Kidney epithelial cell (primary cell): ENCODE results near the gene WHRN. TPM values are rescaled to one million over a fixed set of nuclear protein-coding genes. Genes with fewer than 3 reads are reported as not detected.

ENCODE experiments used
- DNase-seq: peaks from one replicate; pipeline ENCODE4 v3.0.0-alpha.2; 2010; ENCODE audit warnings: low read depth
- H3K27me3 ChIP-seq: 2 replicates; pipeline ENCODE4 v1.6.0; 2011; ENCODE audit warnings: low read length; ENCODE audit not compliant: control insufficient read depth, insufficient read depth
- H3K36me3 ChIP-seq: 2 replicates; pipeline ENCODE4 v1.5.1; 2011; ENCODE audit warnings: low read length; ENCODE audit not compliant: control insufficient read depth, insufficient read depth
- H3K4me3 ChIP-seq: 2 replicates; pipeline ENCODE4 v1.5.1; 2011; ENCODE audit warnings: low read depth, mild to moderate bottlenecking, control low read depth, low read length
- total RNA-seq: library from RNA; depleted of rRNA; stranded (reverse); fragments of >200 nt; gene quantifications from 2 replicates; pipeline ENCODE4 v1.2.3, GENCODE V29; 2015
- TF ChIP-seq, protein P1 (sequence below): IDR thresholded peaks from 2 replicates; pipeline ENCODE4 v1.5.1; 2011; ENCODE audit warnings: mild to moderate bottlenecking, moderate library complexity, low read length, control low read depth, inconsistent platforms; ENCODE audit not compliant: insufficient read depth, poor library complexity, severe bottlenecking

Gene WHRN
- total RNA-seq, 1 donor from 2014 or later = 9.2 TPM

DNA sequence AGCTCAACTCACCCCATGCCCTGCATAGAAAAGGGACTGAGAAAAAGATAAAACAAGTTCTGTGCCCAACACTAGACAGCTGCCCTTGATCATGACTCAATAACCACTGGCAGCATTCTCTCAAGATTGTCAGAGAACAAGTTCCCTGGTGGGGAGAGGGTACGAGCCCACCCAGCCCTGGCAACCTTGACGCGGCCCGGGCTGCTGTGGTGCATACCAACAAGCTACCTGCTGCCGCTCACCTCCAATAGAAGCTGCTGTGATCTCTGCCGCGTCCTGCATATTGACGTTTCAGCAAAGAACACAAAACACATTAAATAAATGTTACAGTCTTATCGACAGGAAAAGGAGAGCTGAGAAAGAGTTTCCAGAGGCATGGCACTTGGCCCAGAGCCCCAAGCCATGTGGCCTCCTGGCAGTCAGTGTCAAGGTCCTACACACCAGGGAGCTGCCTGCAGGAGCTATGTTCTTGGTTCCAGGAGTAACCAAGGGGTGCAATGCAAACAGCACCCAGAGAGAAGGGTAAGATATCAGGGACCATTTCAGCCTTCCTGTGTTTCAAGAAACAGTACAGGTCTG is 28.3 kb downstream of the WHRN start:
- DNase-seq = no peak
- Histone ChIP-seq H3K4me3 (no peak overlapping the region), H3K36me3 (no peaks in the 10 kb centered on the region), H3K27me3 (no peaks in the 10 kb centered on the region)
- TF ChIP-seq, protein P1, sequence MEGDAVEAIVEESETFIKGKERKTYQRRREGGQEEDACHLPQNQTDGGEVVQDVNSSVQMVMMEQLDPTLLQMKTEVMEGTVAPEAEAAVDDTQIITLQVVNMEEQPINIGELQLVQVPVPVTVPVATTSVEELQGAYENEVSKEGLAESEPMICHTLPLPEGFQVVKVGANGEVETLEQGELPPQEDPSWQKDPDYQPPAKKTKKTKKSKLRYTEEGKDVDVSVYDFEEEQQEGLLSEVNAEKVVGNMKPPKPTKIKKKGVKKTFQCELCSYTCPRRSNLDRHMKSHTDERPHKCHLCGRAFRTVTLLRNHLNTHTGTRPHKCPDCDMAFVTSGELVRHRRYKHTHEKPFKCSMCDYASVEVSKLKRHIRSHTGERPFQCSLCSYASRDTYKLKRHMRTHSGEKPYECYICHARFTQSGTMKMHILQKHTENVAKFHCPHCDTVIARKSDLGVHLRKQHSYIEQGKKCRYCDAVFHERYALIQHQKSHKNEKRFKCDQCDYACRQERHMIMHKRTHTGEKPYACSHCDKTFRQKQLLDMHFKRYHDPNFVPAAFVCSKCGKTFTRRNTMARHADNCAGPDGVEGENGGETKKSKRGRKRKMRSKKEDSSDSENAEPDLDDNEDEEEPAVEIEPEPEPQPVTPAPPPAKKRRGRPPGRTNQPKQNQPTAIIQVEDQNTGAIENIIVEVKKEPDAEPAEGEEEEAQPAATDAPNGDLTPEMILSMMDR = no peak

DNA sequence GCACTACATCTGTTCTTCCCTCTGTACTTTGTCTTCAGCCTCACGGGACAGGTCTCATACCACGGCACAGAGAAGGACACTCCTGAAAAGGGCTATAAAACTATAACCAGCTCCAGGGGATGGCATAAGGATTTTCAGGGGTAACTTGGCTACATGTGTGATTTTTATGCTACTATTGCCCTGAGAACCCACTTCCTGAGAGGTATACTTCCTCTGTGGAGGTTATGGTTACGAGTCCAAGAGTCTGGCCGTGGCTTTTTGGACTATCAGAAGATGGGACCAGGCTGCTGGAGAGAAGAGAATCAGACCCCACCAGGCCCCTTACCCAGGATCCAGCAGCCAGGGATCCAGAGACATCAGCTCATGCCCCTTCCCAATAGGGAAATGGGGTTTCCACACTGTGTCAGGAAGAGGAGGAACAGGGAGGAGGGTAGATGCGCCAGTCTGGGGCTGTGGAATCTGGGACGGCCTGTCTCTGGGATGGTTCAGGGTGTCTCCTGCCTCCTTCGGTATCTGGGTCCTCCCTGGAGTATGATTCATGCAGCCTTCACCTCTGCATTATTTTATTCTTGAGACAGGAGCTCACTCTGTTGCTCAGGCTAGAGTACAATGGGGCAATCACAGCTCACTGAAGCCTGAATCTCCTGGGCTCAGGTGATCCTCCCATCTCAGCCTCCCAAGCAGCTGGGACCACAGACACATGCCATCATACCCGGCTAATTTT is 29.7 kb downstream of the WHRN start:
- Histone ChIP-seq H3K27me3 (no peaks in the 10 kb centered on the region), H3K36me3 (no peaks in the 10 kb centered on the region), H3K4me3 (no peak overlapping the region)
- TF ChIP-seq, protein P1 = no peak
- DNase-seq = no peak

DNA sequence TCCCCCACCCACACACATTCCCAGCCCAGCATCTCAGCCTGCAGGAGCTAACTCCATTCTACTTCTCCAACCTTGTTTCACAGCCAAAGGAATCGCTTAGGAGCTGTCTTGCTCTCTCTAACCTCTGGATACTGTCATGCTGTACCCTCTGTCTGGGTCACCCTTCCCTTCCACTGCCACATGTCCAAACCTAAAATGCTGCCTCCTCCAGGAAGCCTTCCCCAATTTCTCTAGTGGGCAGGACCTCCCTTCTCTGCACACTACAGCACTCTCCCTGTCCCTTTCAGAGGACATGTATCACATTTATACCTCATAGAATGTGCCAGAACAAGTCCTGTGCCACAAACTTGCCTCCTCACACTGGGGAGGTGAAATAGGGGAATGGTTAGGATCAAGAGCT is 30.8 kb downstream of the WHRN start:
- TF ChIP-seq, protein P1 = no peak
- H3K27me3 ChIP-seq = no peaks in the 10 kb centered on the region
- no peak for DNase-seq
- no peaks in the 10 kb centered on the region for H3K36me3 ChIP-seq
- H3K4me3 ChIP-seq = no peak overlapping the region

DNA sequence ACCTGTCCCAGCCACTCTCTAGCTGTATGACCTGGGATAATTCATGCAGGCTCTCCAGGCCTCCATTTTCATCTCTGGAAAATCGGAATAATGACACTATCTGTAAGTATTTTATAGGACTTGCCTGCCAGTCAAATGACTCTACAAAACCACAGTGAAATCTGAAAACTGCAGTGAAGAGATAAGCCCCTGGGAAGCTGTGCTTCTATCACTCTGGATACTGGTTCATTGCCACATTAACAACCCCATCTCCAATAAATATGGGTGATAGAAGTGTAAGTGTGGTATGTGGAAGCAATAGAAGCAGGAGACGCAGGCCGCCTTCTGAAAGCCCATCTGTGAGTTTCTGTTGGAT is 31.8 kb downstream of the WHRN start:
- no peaks in the 10 kb centered on the region for H3K36me3 ChIP-seq
- no peak for DNase-seq
- H3K4me3 ChIP-seq = no peak overlapping the region
- no peaks in the 10 kb centered on the region for H3K27me3 ChIP-seq
- TF ChIP-seq, protein P1 = no peak

DNA sequence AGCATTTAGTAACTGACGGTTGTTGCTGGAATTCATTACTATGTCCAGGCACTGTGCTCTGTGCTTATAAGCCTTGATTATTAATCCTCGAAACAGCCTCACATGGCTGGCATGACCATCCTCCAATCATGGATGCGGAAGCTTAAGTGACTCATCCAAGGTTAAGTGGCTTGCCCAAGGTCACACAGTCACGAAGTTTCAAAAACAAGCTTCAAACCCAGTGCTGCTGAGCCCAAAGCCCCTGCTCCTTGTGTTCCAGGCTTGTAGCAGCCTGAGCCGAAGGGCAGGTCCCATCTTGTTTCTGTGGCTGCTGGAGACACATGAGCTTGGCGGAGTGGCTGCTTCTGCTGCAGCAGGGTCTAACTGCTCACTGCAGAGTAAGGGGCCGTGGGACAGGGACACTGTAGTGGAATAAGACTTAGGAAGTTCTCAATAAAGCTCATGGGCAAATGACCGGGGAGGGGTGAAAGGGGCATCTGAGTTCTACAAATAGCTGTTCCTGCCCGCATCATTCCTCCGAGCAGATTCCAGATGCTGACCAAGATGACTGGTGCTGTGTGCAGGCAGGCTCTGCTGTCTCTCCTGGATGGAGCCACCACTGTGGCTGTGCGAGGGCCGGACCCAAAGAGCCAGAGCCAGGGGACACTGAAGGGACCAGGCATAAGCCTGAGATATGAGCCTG is 32.4 kb downstream of the WHRN start:
- H3K36me3 ChIP-seq = no peaks in the 10 kb centered on the region
- no peaks in the 10 kb centered on the region for H3K27me3 ChIP-seq
- no peak for DNase-seq
- no peak overlapping the region for H3K4me3 ChIP-seq
- TF ChIP-seq, protein P1 = no peak
